G401.6 (cell line): ENCODE results near the gene SLC27A6.
"Not testable (repeated sequence)": the region's sequence is repeated elsewhere in the genome, so short reads cannot be mapped to it uniquely, and the experiment has no call there.

Experiments used
- FAIRE-seq: peaks from 2 replicates; lab custom pipeline; 2012; peaks lifted over from hg19 to GRCh38; lab: Jason Lieb, UNC

Gene SLC27A6, protein sequence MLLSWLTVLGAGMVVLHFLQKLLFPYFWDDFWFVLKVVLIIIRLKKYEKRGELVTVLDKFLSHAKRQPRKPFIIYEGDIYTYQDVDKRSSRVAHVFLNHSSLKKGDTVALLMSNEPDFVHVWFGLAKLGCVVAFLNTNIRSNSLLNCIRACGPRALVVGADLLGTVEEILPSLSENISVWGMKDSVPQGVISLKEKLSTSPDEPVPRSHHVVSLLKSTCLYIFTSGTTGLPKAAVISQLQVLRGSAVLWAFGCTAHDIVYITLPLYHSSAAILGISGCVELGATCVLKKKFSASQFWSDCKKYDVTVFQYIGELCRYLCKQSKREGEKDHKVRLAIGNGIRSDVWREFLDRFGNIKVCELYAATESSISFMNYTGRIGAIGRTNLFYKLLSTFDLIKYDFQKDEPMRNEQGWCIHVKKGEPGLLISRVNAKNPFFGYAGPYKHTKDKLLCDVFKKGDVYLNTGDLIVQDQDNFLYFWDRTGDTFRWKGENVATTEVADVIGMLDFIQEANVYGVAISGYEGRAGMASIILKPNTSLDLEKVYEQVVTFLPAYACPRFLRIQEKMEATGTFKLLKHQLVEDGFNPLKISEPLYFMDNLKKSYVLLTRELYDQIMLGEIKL

DNA sequence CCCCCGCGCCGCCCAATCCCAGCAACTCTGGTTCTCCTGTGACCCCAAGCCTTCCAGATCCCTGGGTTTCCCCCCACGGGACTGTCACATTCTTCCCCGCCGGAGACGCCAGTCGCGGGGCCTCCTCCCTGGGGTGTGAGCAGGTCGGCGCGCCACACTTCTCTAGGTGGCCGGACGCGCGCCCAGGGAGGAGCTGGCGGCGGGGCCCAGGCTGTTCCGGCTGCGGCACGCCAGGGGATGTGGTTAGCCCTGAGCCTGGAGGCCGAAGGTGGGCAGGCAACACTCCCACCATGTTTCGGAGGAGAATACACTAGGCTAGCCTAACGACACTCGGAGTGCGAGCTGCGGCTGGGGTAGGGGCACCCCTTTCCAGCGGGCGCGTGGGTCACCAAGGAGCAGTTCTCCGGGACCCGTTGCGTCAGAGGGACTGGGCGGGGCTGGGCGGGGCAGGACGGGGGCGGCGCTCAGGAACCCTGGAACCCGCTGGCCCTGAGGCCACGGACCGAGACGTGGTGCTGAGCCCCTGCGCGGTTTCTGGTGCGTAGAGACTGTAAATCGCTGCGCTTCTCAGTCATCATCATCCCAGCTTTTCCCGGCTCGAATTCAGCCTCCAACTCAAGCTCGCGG, at the start of gene SLC27A6:
Gene SLC27A6 (plus strand): TSS at position 478 of the 627 bp plus-strand sequence. CDS start 650 bp downstream, outside the sequence.
- FAIRE-seq = no peak

DNA sequence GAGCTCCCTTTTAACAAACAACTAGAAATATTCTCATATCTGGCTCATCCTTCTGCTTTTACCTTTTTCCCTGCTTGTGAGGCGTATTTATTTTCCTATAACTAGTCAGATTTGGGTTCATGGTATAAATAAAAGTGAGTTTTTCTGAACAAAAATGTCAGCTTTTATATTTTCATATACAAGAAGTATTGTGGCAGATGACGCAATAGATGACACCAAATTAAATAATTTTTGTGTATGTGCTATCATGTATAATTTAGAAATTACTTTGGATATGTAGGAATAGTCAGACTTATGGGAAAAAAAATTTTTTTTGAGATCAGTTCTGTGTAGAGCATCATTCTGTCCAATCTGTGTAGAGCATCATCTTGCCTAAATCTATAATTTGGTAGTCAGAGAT, 45.7 kb upstream of the SLC27A6 start:
- no peak for FAIRE-seq

DNA sequence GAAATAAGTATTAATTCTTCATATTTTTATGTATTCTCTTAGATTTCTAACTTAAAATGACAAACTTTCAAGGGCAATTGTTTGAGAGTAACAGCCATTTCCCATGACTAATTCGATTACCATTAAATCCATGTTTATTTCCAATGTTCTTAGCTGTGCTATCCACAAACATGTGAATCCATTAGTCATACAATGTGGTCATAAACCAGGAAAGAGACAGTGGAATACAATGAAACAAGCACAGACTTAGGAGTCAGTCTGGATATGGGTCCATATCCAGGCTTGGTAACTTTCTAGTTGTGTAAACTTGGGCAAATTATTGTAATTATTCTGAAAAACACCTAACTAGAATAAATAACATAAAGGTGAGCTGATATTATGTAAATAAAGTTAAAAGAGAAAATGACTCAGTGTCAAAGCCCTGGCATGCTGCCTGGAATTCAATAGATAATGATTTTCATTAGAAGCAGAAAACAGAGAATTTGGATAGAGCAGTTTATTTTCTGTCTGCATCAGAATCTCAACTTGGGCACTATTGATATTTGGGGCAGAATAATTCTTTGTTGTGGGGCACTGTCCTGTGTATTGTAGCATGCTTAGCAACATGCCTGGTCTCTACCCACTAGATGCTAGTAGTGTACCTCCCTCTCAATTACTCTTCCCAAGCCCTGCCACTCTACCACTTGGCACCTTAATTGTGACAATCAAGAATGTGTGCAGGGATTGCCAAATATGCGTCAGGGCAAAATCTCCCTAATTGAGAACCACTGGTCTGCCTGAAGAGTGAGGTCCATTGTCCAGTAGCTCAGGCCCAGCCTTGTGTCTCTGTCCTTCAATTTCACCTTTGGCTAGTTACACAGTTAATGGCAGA, 44.7 kb upstream of the SLC27A6 start:
- FAIRE-seq = no peak

DNA sequence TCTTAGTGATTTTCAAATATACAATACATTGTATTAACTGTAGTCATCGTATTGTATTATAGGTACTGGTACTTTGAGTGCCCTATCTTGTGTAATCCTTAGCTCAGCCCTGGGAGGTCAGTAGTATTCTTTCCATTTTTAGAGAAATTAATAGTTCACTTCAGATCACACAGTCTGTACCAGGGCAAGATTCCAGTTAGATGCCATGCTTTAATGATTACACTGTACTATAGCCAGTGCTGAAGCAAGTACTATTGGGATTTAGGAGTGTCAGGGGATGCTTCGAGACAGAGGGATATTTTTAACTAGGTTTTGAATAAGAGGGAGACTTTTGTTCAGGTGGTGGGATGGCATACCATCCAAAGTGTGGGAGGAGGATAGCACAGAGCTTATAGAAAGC, 41.0 kb upstream of the SLC27A6 start:
- no peak for FAIRE-seq

DNA sequence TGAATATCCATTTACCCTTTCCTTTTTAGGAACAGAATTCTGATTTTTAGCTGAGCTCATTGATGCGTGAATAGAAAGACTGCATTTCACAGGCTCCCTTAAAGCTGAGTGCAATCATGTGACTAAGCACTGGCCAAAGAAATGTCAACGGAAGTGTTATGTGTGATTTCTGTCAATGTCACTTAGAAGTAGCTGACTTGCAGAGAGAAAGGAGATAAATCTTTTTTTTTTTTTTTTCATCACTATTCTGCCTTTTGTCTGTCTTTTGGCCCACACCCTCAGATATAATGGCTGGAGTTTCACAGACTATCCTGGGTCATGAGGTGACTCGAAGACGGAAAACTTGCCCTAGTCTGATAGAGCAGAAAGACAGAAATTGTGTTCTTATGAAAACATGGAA, 39.3 kb upstream of the SLC27A6 start:
- FAIRE-seq = no peak

DNA sequence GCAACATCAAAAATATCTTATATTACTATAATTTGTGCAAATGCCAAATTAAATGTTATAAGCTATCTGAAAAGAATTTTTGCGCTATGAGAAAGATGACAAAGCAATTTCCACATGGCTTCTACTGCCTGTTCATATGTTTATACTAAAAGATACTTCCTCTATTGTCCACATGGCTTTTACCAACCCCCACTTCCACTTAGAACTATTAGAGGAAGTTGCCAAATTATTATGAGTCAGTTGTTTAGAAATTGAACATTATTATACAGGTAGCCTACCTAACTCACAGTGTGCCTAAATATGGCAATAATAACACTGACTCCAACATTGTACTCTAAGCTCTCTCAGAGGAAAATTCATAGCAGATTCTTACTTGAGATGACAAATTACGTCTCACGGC, 37.6 kb upstream of the SLC27A6 start:
- FAIRE-seq = no peak

DNA sequence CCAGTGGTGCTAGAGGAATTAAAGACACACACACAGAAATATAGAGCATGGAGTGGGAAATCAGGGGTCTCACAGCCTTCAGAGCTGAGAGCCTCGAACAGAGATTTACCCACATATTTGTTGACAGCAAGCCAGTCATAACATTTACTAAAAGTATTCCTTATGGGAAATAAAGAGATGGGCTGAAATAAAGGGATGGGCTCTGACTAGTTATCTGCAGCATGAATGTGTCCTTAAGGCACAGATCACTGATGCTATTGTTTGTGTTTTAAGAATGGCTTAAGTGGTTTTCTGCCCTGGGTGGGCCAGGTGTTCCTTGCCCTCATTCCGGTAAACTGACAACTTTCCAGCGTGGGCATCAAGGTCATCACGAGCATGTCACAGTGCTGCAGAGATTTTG, 33.1 kb upstream of the SLC27A6 start:
- FAIRE-seq = not testable (repeated sequence)

DNA sequence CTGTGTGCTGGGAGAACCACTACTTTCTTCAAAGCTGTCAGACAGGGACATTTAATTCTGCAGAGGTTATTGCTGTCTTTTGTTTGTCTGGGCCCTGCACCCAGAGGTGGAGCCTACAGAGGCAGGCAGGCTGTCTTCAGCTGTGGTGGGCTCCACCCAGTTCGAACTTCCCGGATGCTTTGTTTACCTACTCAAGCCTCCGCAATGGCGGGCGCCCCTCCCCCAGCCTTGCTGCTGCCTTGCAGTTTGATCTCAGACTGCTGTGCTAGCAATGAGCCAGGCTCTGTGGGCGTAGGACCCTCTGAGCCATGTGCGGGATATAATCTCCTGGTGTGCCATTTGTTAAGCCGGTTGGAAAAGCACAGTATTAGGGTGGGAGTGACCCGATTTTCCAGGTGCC, 22.2 kb upstream of the SLC27A6 start:
- FAIRE-seq = not testable (repeated sequence)

DNA sequence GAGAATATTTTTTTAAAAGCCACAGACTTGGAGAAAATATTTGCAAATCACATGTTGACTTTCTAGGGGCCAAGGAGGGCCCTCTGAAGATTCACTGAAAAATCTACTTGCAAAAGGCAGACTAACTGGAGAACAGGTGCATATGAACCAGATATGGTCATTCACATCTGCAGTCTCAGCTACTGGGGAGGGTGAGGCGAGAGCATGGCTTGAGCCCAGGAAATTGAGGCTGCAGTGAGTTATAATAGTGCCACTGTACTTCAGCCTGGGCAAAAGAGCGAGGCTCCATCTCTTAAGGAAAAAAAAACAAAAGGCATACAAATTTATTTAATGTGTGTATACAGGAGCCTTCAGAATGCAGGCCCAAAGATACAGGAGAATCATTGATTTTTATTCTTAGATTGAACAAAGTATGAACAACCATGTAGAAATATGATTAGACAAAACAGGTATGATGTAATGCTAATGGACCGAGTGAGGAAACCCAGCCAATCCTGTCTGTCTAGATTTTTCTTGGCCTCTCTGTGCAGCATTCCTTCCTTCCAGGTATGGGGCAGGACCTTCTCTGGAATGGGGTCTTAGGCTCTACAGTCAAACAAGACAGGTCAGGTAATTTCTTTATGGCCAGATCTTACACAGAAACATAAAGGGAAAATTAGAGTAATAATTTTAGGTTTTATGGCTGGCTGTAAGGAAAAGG, 15.3 kb upstream of the SLC27A6 start:
- FAIRE-seq = no peak

DNA sequence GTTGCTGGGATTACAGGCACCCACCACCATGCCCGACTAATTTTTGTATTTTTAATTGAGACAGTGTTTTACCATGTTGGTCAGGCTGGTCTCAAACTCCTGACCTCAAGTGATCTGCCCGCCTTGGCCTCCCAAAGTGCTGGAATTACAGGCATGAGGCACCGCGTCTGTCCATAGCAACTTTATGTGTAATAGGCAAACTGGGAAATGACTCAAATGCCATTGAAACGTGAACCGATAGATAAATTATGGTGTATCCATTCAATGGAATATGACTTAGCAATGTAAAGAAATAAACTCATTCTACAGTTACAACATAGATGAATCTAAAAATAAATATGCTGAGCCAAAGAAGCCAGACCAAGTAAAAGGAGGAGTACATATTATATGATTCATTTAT, 14.0 kb upstream of the SLC27A6 start:
- FAIRE-seq = not testable (repeated sequence)

DNA sequence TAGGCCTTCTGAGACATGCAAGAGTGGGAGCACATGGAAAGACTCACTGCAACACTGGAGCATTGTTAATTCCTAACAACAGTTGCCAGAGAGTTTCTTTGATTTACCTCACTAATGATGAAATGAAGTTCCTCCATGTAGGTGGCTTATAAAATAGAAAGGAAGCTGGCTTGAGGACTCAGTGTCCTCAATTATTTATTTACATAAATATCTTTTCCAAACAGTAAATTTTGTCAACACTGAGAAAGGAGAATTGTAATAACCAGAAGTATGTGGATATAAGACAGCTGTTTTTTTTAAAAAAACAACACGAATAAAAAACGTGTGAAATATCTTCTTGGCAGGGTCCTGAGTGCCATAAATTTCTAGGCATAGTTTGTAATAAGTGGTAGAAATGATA, 9.1 kb upstream of the SLC27A6 start:
- no peak for FAIRE-seq

DNA sequence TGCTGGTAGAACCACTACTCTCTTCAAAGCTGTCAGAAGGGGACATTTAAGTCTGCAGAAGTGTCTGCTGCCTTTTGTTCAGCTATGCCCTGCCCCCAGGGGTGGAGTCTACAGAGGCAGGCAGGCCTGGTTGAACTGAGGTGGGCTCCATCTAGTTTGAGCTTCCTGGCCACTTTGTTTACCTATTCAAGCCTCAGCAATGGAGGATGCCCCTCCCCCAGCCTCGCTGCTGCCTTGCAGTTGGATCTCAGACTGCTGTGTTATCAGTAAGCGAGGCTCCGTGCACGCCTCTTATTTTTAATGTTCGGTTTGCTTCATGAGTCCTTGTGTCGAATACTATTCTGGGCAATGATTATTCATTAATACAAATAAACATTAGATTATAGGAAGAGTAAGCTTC, 3.1 kb upstream of the SLC27A6 start:
- FAIRE-seq = no peak

DNA sequence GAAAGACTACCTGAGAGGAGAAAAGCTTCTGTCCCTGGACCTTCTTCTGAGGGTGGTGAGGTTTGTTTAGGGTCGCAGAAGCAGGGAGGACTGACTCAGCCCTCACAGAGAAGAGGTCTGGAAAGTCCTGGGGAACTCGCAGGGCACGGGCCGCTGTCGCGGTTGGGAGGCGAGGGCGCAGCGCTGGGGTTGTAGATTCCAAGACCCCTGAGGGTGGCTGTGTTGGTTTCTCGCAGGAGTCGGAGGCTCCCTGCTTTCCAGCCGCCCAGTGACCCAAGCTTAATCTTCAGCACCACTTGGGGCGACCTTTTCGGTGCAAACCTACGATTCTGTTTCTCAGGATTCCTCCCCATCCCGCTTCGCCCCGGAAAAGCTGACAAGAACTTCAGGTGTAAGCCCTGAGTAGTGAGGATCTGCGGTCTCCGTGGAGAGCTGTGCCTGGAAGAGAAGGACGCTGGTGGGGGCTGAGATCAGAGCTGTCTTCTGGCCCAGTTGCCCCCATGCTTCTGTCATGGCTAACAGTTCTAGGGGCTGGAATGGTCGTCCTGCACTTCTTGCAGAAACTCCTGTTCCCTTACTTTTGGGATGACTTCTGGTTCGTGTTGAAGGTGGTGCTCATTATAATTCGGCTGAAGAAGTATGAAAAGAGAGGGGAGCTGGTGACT, 482 bp downstream of the SLC27A6 start:
- FAIRE-seq = no peak

DNA sequence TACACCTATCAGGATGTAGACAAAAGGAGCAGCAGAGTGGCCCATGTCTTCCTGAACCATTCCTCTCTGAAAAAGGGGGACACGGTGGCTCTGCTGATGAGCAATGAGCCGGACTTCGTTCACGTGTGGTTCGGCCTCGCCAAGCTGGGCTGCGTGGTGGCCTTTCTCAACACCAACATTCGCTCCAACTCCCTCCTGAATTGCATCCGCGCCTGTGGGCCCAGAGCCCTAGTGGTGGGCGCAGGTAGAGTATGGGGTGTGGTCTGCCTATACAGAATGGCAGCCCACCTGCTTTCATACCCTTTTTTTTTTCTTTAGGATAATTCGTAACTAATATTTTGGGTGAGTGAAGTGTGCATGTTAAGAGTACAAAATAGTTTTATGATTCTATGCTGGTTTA, 1.1 kb downstream of the SLC27A6 start:
- FAIRE-seq = no peak

DNA sequence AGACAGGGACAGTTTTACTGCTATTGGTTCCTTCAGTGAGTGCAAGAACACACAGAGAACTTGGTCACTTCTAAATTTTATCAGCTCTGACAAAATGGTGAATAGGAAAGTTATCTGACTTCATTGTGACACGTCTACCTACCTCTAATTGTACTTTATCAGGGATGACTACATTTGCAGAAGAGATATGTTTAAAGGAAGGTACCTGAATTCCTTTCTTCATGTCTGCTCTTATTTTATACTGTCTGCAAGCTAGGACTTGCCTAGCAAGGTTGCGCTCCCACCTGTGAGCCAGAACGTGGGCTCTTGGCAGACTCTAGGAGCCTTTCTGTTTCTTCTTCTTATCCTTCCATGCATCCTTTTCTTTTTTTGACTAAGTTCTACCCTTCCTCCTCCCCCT, 1.6 kb downstream of the SLC27A6 start:
- FAIRE-seq = no peak

DNA sequence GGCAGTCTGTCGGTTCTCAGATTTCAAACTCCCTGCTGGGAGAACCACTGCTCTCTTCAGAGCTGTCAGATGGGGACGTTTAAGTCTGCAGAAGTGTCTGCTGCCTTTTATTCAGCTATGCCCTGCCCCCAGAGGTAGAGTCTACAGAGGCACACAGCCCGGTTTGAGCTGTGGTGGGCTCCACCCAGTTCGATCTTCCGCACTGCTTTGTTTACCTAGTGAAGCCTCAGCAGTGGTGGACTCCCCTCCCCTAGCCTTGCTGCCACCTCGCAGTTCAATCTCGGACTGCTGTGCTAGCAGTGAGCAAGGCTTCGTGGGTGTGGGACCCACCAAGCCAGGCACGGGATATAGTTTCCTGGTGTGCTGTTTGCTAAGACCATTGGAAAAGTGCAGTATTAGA, 8.0 kb downstream of the SLC27A6 start:
- no peak for FAIRE-seq

DNA sequence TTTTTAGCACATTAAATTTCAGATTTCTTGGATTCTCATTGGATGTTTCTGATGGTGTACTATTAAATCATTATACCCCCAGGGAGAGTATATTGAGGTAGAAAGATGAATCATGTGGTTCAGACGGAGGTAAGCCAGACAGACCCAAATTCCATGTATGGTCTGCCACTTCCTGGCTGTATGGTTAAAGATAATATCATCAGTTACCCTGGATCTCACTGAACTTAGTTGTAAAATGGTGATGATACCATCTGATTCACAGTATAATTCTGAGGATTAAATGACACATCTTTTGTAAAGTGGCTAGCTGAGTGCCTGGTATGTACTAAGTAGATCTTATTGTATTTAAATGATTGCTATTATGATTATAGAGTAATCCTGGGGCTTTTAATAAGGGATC, 9.3 kb downstream of the SLC27A6 start:
- no peak for FAIRE-seq

DNA sequence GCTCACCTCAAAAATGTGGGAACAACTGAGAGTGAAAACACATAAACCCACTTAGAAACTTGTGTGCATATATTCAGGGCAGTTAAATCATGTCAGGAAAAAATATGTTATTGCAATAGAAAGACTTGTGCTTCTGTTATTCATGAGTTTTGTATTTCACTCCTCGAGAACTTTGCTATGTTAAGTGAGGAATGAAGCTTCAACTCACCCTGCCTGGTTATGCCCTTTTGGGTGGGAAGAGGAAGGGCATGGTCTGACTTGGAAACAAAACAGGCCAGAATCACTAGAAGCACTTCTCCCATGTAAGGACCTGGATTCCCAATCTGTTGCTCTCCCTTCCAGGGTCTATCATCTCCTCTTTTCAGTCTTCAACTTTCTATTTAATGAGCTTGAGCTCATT, 14.5 kb downstream of the SLC27A6 start:
- no peak for FAIRE-seq

DNA sequence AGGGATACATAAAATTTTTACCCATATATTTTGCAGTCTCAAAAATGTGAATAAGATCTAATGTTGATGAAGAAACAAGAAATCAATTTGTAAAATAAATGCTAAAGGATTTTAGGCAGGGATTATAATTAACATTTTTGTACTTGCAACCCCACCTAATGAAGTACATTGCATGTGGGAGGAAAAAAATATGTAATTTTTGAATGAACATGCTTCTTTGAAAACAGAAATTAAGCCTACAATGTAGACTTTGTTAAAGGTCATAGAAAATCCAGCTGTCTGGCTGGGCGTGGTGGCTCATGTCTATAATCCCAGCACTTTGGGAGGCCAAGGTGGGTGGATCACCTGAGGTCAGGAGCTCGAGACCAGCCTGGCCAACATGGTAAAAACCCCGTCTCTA, 15.6 kb downstream of the SLC27A6 start:
- FAIRE-seq = no peak

DNA sequence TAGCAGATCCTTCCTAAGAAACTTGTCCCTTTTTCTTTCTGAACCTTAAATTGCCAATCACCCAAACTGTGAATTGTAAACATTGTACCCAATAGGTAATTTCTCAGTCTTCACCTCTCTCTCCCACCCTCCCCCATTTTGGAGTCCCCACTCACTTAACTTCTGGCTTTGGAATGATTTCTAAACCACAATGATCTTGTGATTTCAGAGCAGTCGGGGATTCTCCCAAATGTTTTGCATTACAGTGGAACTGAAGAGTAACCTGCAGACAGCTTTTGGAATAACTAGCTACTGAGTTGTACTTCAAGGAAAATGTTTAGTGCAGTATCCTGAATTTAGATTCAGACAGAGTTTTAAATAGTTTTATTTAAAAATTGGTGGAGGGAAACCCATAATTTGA, 19.2 kb downstream of the SLC27A6 start:
- FAIRE-seq = no peak

DNA sequence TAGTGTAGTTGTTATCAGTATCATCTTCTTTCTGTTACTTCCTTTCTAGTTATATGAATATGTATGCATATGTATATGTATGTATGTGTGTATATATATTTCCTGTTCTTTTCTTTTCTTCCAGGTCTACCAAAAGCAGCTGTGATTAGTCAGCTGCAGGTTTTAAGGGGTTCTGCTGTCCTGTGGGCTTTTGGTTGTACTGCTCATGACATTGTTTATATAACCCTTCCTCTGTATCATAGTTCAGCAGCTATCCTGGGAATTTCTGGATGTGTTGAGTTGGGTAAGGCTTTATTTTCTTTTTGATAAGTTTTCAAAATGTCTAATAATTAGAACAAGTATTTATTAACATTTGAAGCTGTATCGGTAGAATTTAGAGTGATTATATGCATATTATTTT, 23.2 kb downstream of the SLC27A6 start:
- no peak for FAIRE-seq
